Ishikawa (cell line): Measurements from ENCODE around the gene KDM5B.

Experiments
- CEBPB ChIP-seq: IDR thresholded peaks from 2 replicates; pipeline ENCODE4 v1.6.1; 2012
- CREB1 ChIP-seq: IDR thresholded peaks from 2 replicates; pipeline ENCODE4 v1.6.1; 2012; ENCODE audit warnings: low read depth
- EGR1 ChIP-seq: IDR thresholded peaks from 2 replicates; pipeline ENCODE4 v1.6.1; 2012
- EP300 ChIP-seq: IDR thresholded peaks from 2 replicates; pipeline ENCODE4 v1.6.1; 2012; ENCODE audit warnings: borderline replicate concordance
- FOXM1 ChIP-seq: IDR thresholded peaks from 2 replicates; pipeline ENCODE4 v1.6.1; 2012; ENCODE audit warnings: low read depth, borderline replicate concordance
- MAX ChIP-seq: IDR thresholded peaks from 2 replicates; pipeline ENCODE4 v1.6.1; 2012
- NFIC ChIP-seq: IDR thresholded peaks from 2 replicates; pipeline ENCODE4 v1.6.1; 2012
- RAD21 ChIP-seq: IDR thresholded peaks from 2 replicates; pipeline ENCODE4 v1.6.1; 2012; ENCODE audit warnings: low read depth
- REST ChIP-seq: IDR thresholded peaks from 2 replicates; pipeline ENCODE4 v1.6.1; 2012; ENCODE audit warnings: low read depth, mild to moderate bottlenecking
- TAF1 ChIP-seq: IDR thresholded peaks from 2 replicates; pipeline ENCODE4 v1.6.1; 2012; ENCODE audit warnings: low read depth, mild to moderate bottlenecking
- TCF12 ChIP-seq: IDR thresholded peaks from 2 replicates; pipeline ENCODE4 v1.6.1; 2012; ENCODE audit warnings: low read depth
- TEAD4 ChIP-seq: IDR thresholded peaks from 2 replicates; pipeline ENCODE4 v1.6.1; 2012
- USF1 ChIP-seq: IDR thresholded peaks from 2 replicates; pipeline ENCODE4 v1.6.1; 2012
- YY1 ChIP-seq: IDR thresholded peaks from 2 replicates; pipeline ENCODE4 v1.6.1; 2012; ENCODE audit warnings: low read depth
- ZBTB7A ChIP-seq: IDR thresholded peaks from 2 replicates; pipeline ENCODE4 v1.6.1; 2012; ENCODE audit warnings: low read depth

KDM5B gene

GRCh38 chr1:202812176-202813026 lies 4.2 kb upstream of the KDM5B start:
- no peak for TF ChIP-seq REST
- TF ChIP-seq TCF12: no peak
- no peak for TF ChIP-seq FOXM1
- TF ChIP-seq EP300: no peak
- no peak for TF ChIP-seq CREB1
- TF ChIP-seq TEAD4: 0 out of 2 replicates have a peak, but pooled peaks have one; percentile 11

GRCh38 chr1:202811296-202812175 lies 3.3 kb upstream of the KDM5B start:
- TF ChIP-seq TCF12 (no peak), ZBTB7A (no peak), NFIC (no peak), MAX (peak; percentile 25; the same call in 1 of the 2 replicates)

- peak; percentile 95 for TF ChIP-seq MAX
- peak; percentile 79; the same call in 1 of the 2 replicates for TF ChIP-seq TAF1
- no peak for TF ChIP-seq EP300
- TF ChIP-seq USF1: peak; percentile 83
- no peak for TF ChIP-seq CEBPB
- peak; percentile 72; the same call in 1 of the 2 replicates for TF ChIP-seq CREB1
- TF ChIP-seq TCF12: peak; percentile 69; the same call in 1 of the 2 replicates
- peak; percentile 47; the same call in 1 of the 2 replicates for TF ChIP-seq EGR1
- peak; percentile 67 for TF ChIP-seq FOXM1
- no peak for TF ChIP-seq YY1
- peak; percentile 11; the same call in 1 of the 2 replicates for TF ChIP-seq NFIC
These were observed 2.5 kb upstream of the KDM5B start, which contains the start of gene PCAT6 for GRCh38 chr1:202810615-202811295. Gene PCAT6 (plus strand): TSS chr1:202810954.

- TF ChIP-seq MAX: no peak
- no peak for TF ChIP-seq USF1
- TF ChIP-seq CREB1: no peak
- no peak for TF ChIP-seq TEAD4
- TF ChIP-seq EP300: no peak
- TF ChIP-seq CEBPB: no peak
These were observed 2.0 kb upstream of the KDM5B start for GRCh38 chr1:202810193-202810614.

GRCh38 chr1:202809597-202810159 lies 1.5 kb upstream of the KDM5B start:
- TF ChIP-seq YY1 (no peak), TEAD4 (no peak), REST (no peak), ZBTB7A (no peak), MAX (no peak), RAD21 (no peak), CREB1 (no peak), USF1 (no peak), NFIC (no peak), EP300 (no peak), EGR1 (no peak), FOXM1 (no peak), TAF1 (no peak), CEBPB (no peak), TCF12 (no peak)
